Skeletal muscle tissue (tissue), 4 donors: ENCODE results near the gene FAM111B. TPM values are rescaled to one million over a fixed set of nuclear protein-coding genes. Genes with fewer than 3 reads are reported as not detected.

ENCODE experiments used
- H3K27ac ChIP-seq: one replicate; pipeline ENCODE4 v1.7.0; 2013; ENCODE audit warnings: mild to moderate bottlenecking, low read depth, low read length, inconsistent platforms
- H3K27me3 ChIP-seq, 3 donors: one replicate each; pipeline ENCODE4 v1.7.0; 2013; ENCODE audit warnings: low read length in 3 of 3; ENCODE audit not compliant: control insufficient read depth in 3 of 3, insufficient read depth in 3 of 3
- H3K36me3 ChIP-seq, 3 donors: one replicate each; pipeline ENCODE4 v1.7.0; 2013; ENCODE audit warnings: low read length in 3 of 3; ENCODE audit not compliant: control insufficient read depth in 3 of 3, insufficient read depth in 3 of 3
- H3K4me1 ChIP-seq, 3 donors: one replicate each; pipeline ENCODE4 v1.7.0; 2013; ENCODE audit warnings: low read length in 3 of 3, mild to moderate bottlenecking in 3 of 3; ENCODE audit not compliant: control insufficient read depth in 3 of 3, insufficient read depth in 3 of 3
- H3K4me3 ChIP-seq, 3 donors: one replicate each; pipeline ENCODE4 v1.7.0; 2013; ENCODE audit warnings: low read length in 3 of 3
- H3K9ac ChIP-seq, 3 donors: one replicate each; pipeline ENCODE4 v1.7.0; 2013; ENCODE audit warnings: low read length in 3 of 3, mild to moderate bottlenecking in 3 of 3, moderate library complexity in 2 of 3, low read depth in 1 of 3
- H3K9me3 ChIP-seq, 3 donors: one replicate each; pipeline ENCODE4 v1.7.0; 2013; ENCODE audit warnings: low read length in 3 of 3; ENCODE audit not compliant: control insufficient read depth in 3 of 3
- total RNA-seq: library from RNA; depleted of rRNA; stranded (reverse); fragments of >200 nt; gene quantifications from one replicate; pipeline ENCODE4 v1.2.3, GENCODE V29; 2014
- donor health status: Osteomylitis.

FAM111B gene
- total RNA-seq, 1 donor from 2014 or later = 3.7 TPM

- Histone ChIP-seq H3K9ac (no peak overlapping the region), H3K27ac (no peak overlapping the region), H3K36me3 (peaks cover 0 to 4% (median 0%) of the 10 kb centered on the region in 3 donors), H3K4me1 (no peaks in the 10 kb centered on the region), H3K27me3 (no peaks in the 10 kb centered on the region), H3K9me3 (no peaks in the 10 kb centered on the region), H3K4me3 (no peak overlapping the region)
Measured at GRCh38 chr11:59154610-59155009, 47.6 kb downstream of the FAM111B start.

DNA sequence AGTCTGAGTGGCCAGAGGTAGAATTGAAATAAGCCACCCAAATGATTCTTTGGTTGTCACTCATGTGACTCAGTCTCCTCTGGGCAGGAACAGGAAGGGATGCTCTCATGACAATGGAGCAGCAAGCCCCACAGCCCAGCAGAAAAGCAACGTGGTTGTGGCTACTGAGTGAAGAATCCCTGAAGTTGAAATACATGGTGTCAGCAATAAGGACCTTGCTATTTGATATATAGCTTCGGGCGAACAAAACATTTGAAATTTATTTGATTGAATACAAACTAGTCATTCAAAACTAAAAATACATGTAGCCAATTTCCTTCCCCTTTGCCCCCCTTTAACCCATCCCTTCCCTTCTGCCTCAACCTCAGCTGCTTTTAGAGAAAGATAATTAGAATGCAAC is 50.4 kb downstream of the FAM111B start:
- H3K9ac ChIP-seq = no peak overlapping the region
- H3K4me3 ChIP-seq = no peak overlapping the region
- H3K4me1 ChIP-seq = no peaks in the 10 kb centered on the region
- H3K27ac ChIP-seq = no peak overlapping the region
- no peaks in the 10 kb centered on the region for H3K9me3 ChIP-seq
- no peaks in the 10 kb centered on the region for H3K27me3 ChIP-seq
- H3K36me3 ChIP-seq = no peaks in the 10 kb centered on the region

DNA sequence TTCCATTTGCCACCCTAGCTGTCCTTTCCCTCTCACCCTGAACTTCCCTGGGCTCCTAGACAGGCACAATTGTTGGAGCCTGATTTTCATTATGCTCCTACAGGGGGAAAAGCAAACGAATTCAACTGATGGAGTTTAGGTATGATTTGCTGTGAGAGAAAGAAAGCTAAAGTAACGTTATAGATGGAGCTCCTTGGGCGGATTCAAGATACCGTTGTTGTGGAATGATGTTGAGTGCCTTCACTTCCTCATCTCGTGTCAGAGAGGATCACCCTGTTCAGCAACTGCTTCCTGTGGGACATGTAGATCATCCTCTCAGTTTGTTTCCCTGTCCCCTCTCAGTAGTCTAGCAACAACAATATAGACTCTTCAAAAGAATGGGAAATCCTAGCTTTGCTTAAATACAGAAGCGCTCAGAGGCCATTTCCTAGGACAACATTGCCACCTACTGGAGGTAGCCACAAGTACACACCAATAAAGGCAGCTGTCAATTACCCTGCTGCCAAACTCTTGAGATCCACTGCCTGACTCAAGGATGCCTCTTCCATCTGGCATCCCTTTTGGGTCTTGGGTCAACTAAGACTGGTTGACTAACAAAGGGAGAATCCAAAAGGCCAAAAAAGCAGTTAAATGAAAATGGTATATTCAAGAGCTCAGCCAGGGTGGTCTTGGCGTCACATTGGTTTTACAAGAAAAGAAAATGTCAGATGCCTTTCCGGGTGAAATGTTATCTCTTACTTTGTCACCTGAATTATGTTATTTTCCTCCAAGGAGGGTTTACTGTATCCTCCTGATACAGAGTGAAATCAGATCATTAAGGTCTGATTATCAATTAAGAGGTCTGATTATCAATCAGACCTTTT is 51.4 kb downstream of the FAM111B start:
- Histone ChIP-seq H3K36me3 (no peaks in the 10 kb centered on the region), H3K4me1 (no peaks in the 10 kb centered on the region), H3K9me3 (no peaks in the 10 kb centered on the region), H3K27me3 (no peaks in the 10 kb centered on the region), H3K9ac (no peak overlapping the region), H3K27ac (no peak overlapping the region), H3K4me3 (no peak overlapping the region)

DNA sequence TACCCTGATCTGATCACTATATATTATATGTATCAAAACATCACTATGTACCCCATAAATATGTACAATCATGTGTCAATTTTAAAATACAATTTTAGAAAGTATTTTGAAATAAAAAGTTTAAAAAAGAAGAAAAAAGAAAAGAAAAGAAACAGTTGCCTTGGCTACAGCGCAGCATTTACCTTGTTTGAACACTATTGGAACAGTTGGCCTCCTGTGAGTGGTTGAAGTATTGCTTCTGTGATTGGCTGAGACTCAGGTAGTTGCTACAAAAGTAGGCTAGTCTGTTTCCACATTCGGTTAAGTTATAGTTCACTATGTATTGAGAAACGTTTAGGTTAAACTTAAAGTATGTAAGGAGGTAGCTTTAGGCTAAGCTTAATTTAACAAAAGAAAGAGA is 57.0 kb downstream of the FAM111B start:
- H3K4me1 ChIP-seq = no peaks in the 10 kb centered on the region
- no peak overlapping the region for H3K9ac ChIP-seq
- H3K27me3 ChIP-seq = no peaks in the 10 kb centered on the region
- H3K4me3 ChIP-seq = no peak overlapping the region
- H3K36me3 ChIP-seq = no peaks in the 10 kb centered on the region
- no peak overlapping the region for H3K27ac ChIP-seq
- no peaks in the 10 kb centered on the region for H3K9me3 ChIP-seq

GRCh38 chr11:59171508-59172322 is 64.7 kb downstream of the FAM111B start, which contains the start of gene DTX4:
DTX4 (plus strand) TSS chr11:59172132; CDS start chr11:59172596, 464 bp downstream.
- H3K27ac ChIP-seq = no peak within 1 kb of the TSS
- H3K9ac ChIP-seq = peak within 1 kb of the TSS in 2 of 3 donors; percentile 48 to 50
- H3K27me3 ChIP-seq = peaks cover 6 to 11% (median 9%) of the 10 kb centered on the region in 3 donors

GRCh38 chr11:59172345-59173079 is 65.5 kb downstream of the FAM111B start:
- H3K4me1 ChIP-seq = peaks cover 7 to 17% (median 12%) of the 10 kb centered on the region in 3 donors

More at GRCh38 chr11:59171508-59172322, 64.7 kb downstream of the FAM111B start, which contains the start of gene DTX4:
- peaks cover 7 to 17% (median 12%) of the 10 kb centered on the region in 3 donors for H3K4me1 ChIP-seq
- no peaks in the 10 kb centered on the region for H3K36me3 ChIP-seq
- no peaks in the 10 kb centered on the region for H3K9me3 ChIP-seq
- H3K4me3 ChIP-seq = peak within 1 kb of the TSS; percentile 77 to 81 (median 78)

GRCh38 chr11:59173080-59173963 is 66.3 kb downstream of the FAM111B start:
- Histone ChIP-seq H3K9ac (peak overlapping the region in 2 of 3 donors; percentile 48 to 50), H3K4me1 (peaks cover 7 to 17% (median 12%) of the 10 kb centered on the region in 3 donors), H3K4me3 (peak overlapping the region; percentile 69 to 81 (median 70)), H3K36me3 (no peaks in the 10 kb centered on the region), H3K27ac (peak overlapping the region; percentile 12), H3K9me3 (no peaks in the 10 kb centered on the region), H3K27me3 (peaks cover 6 to 11% (median 9%) of the 10 kb centered on the region in 3 donors)

More at GRCh38 chr11:59172345-59173079, 65.5 kb downstream of the FAM111B start:
- Histone ChIP-seq H3K4me3 (peak overlapping the region; percentile 77 to 81 (median 78)), H3K9ac (peak overlapping the region in 2 of 3 donors; percentile 48 to 50), H3K36me3 (no peaks in the 10 kb centered on the region), H3K27ac (no peak overlapping the region), H3K27me3 (peaks cover 6 to 11% (median 9%) of the 10 kb centered on the region in 3 donors), H3K9me3 (no peaks in the 10 kb centered on the region)

DNA sequence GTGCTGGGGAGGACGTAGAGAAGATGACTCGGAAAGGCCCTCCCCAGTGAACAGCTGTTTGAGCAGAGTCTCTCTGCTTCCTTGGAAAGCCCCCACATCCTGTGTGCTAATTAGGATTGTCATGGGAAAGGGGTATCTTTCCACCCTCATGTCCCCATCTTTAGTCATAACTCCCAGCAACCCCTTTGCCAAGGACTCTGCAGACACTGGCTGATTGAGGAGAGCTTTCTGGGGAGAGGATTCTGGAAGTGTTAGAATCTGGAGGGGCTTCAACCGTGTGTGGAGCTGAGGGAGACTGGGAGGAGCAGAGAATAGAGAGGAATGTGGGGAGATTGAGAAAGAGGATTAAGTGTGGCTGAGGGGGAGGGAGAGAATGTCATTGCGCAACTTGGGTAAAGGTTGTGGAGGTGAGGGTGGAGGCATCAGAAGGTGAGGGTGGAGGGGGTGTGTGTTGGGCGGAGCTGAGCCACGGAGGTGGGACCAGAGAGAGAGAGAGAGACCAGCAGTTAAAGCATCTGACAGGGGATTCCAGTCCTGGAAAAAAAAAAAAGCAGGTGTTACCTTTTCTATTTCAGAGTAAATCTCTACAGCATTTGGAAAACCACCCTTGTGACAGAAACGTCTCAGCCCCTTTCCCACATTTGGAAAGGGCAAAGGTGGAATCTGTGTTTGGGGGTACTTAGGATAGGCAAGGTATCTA is 67.1 kb downstream of the FAM111B start:
- no peaks in the 10 kb centered on the region for H3K9me3 ChIP-seq
- H3K27me3 ChIP-seq = peaks cover 6 to 11% (median 9%) of the 10 kb centered on the region in 3 donors
- no peaks in the 10 kb centered on the region for H3K36me3 ChIP-seq
- H3K4me1 ChIP-seq = peaks cover 7 to 17% (median 12%) of the 10 kb centered on the region in 3 donors
- H3K9ac ChIP-seq = peak overlapping the region in 1 of 3 donors; percentile 25
- H3K4me3 ChIP-seq = peak overlapping the region in 2 of 3 donors; percentile 70 to 81
- H3K27ac ChIP-seq = no peak overlapping the region
